ENCODE measurements around the gene PEAK1.

The PEAK1 gene

GRCh38 chr15:77398927-77399326 lies 21.0 kb downstream of the PEAK1 start:
- DNase-seq = no peak

- DNase-seq = no peak
Measured at GRCh38 chr15:77396692-77397091, 23.2 kb downstream of the PEAK1 start.

GRCh38 chr15:77395013-77395774 lies 24.7 kb downstream of the PEAK1 start:
- DNase-seq = no peak

- no peak for DNase-seq
Measured at GRCh38 chr15:77393471-77393840, 26.4 kb downstream of the PEAK1 start.

GRCh38 chr15:77392762-77393470 lies 27.0 kb downstream of the PEAK1 start:
- no peak for DNase-seq

GRCh38 chr15:77391372-77391951 lies 28.4 kb downstream of the PEAK1 start:
- DNase-seq = no peak

- no peak for DNase-seq
Measured at GRCh38 chr15:77387365-77388105, 32.4 kb downstream of the PEAK1 start.

- DNase-seq = no peak
Measured at GRCh38 chr15:77386626-77387025, 33.3 kb downstream of the PEAK1 start.

- DNase-seq = no peak
Measured at GRCh38 chr15:77384589-77385359, 35.1 kb downstream of the PEAK1 start.

GRCh38 chr15:77384086-77384485 lies 35.8 kb downstream of the PEAK1 start:
- no peak for DNase-seq

- no peak for DNase-seq
Measured at GRCh38 chr15:77380033-77380432, 39.9 kb downstream of the PEAK1 start.

- no peak for DNase-seq
Measured at GRCh38 chr15:77376770-77377169, 43.1 kb downstream of the PEAK1 start.

GRCh38 chr15:77375133-77375532 lies 44.8 kb downstream of the PEAK1 start:
- no peak for DNase-seq

GRCh38 chr15:77373441-77373840 lies 46.5 kb downstream of the PEAK1 start:
- no peak for DNase-seq

GRCh38 chr15:77371850-77372563 lies 47.9 kb downstream of the PEAK1 start:
- DNase-seq = no peak

- DNase-seq = no peak
Measured at GRCh38 chr15:77370580-77370979, 49.3 kb downstream of the PEAK1 start.

GRCh38 chr15:77369168-77369567 lies 50.7 kb downstream of the PEAK1 start:
- no peak for DNase-seq

- DNase-seq = no peak
Measured at GRCh38 chr15:77367631-77368030, 52.3 kb downstream of the PEAK1 start.

GRCh38 chr15:77361456-77361855 lies 58.4 kb downstream of the PEAK1 start:
- no peak for DNase-seq

GRCh38 chr15:77358545-77359240 lies 61.2 kb downstream of the PEAK1 start:
- DNase-seq = no peak

- DNase-seq = no peak
Measured at GRCh38 chr15:77356305-77356704, 63.6 kb downstream of the PEAK1 start.

Measured in activated CD8-positive, alpha-beta memory T cell treated with anti-CD3 and anti-CD28 coated beads, Interleukin-2, amount 50 U/mL, for 48 hours (primary cell).